Thymus (tissue), 11 donors: ENCODE data around the gene DRAM1. TPM values are rescaled to one million over a fixed set of nuclear protein-coding genes. Genes with fewer than 3 reads are reported as not detected.
A peak's percentile ranks its signal among the peaks of the same experiment; 100 is the strongest.

Experiments used
- DNase-seq, 9 donors: peaks; one replicate each; pipeline ENCODE4 v3.0.0-alpha.2; 2013; ENCODE audit warnings: low spot score in 9 of 9, low read depth in 6 of 9, missing footprints in 1 of 9
- H3K27ac ChIP-seq, 2 donors: one replicate each; pipeline ENCODE4 v1.5.1; 2013; ENCODE audit warnings: control low read depth in 1 of 2, low read depth in 1 of 2, low read length in 1 of 2, mild to moderate bottlenecking in 1 of 2, moderate library complexity in 1 of 2
- H3K27me3 ChIP-seq, 2 donors: one replicate each; pipeline ENCODE4 v1.5.1; 2013; ENCODE audit warnings: low read length in 1 of 2; ENCODE audit not compliant: control insufficient read depth in 2 of 2, insufficient read depth in 1 of 2
- H3K36me3 ChIP-seq, 2 donors: one replicate each; pipeline ENCODE4 v1.5.1; 2013; ENCODE audit warnings: low read length in 1 of 2, mild to moderate bottlenecking in 1 of 2, moderate library complexity in 1 of 2; ENCODE audit not compliant: control insufficient read depth in 2 of 2, insufficient read depth in 2 of 2
- H3K4me1 ChIP-seq, 2 donors: one replicate each; pipeline ENCODE4 v1.5.1; 2013; ENCODE audit warnings: low read length in 2 of 2; ENCODE audit not compliant: control insufficient read depth in 2 of 2, insufficient read depth in 2 of 2
- H3K4me3 ChIP-seq, 2 donors: one replicate each; pipeline ENCODE4 v1.5.1; 2013; ENCODE audit warnings: low read length in 2 of 2, control low read depth in 1 of 2, mild to moderate bottlenecking in 1 of 2
- H3K9me3 ChIP-seq, 2 donors: one replicate each; pipeline ENCODE4 v1.5.1; 2013; ENCODE audit warnings: low read length in 1 of 2, mild to moderate bottlenecking in 1 of 2; ENCODE audit not compliant: control insufficient read depth in 2 of 2, insufficient read depth in 1 of 2
- WGBS: extraction: QIAGEN DNeasy Blood & Tissue Kit; methylation state at CpG from one replicate; pipeline ENCODE4 v1.1.7; 2013; 5-methylcytosine and 5-hydroxymethylcytosine counted together
- polyA plus RNA-seq: library from polyadenylated mRNA; stranded (reverse); fragments of 200-250 nt; gene quantifications from one replicate; pipeline ENCODE4 v1.2.3, GENCODE V29; 2013
- total RNA-seq: library from RNA; stranded (reverse); fragments of 120-200 nt; gene quantifications from one replicate; pipeline ENCODE4 v1.2.4, GENCODE V29; 2013
- donor health status: healthy.

The DRAM1 gene
- total and polyA plus RNA-seq, 2 donors = 8.2 to 18.5 TPM

GRCh38 chr12:101839324-101840283 lies 37.8 kb upstream of the DRAM1 start:
- peak in 6 of 9 donors; percentile 63 to 85 (median 76) for DNase-seq

GRCh38 chr12:101841069-101841468 lies 36.3 kb upstream of the DRAM1 start:
- DNase-seq = no peak
- WGBS = 94% methylated on average over 4 of the region's 4 CpGs
- Histone ChIP-seq H3K4me3 (no peak overlapping the region), H3K9me3 (no peaks in the 10 kb centered on the region), H3K4me1 (peaks cover 0 to 7% of the 10 kb centered on the region in 2 donors), H3K27me3 (no peaks in the 10 kb centered on the region), H3K36me3 (no peaks in the 10 kb centered on the region), H3K27ac (no peak overlapping the region)

More at GRCh38 chr12:101839324-101840283, 37.8 kb upstream of the DRAM1 start:
- Histone ChIP-seq H3K27me3 (no peaks in the 10 kb centered on the region), H3K4me1 (peaks cover 0 to 7% of the 10 kb centered on the region in 2 donors), H3K9me3 (no peaks in the 10 kb centered on the region), H3K27ac (no peak overlapping the region), H3K36me3 (no peaks in the 10 kb centered on the region), H3K4me3 (no peak overlapping the region)
- 36% methylated on average over 6 of the region's 6 CpGs for WGBS

GRCh38 chr12:101845137-101845711 lies 32.2 kb upstream of the DRAM1 start:
- H3K4me1 ChIP-seq = no peaks in the 10 kb centered on the region
- WGBS = 98% methylated on average over 5 of the region's 5 CpGs
- no peak for DNase-seq
- no peaks in the 10 kb centered on the region for H3K36me3 ChIP-seq
- no peak overlapping the region for H3K27ac ChIP-seq
- no peaks in the 10 kb centered on the region for H3K9me3 ChIP-seq
- H3K4me3 ChIP-seq = no peak overlapping the region
- H3K27me3 ChIP-seq = no peaks in the 10 kb centered on the region

- H3K36me3 ChIP-seq = no peaks in the 10 kb centered on the region
- WGBS = 95% methylated on average over 5 of the region's 5 CpGs
- no peak overlapping the region for H3K27ac ChIP-seq
- H3K27me3 ChIP-seq = no peaks in the 10 kb centered on the region
- no peak for DNase-seq
- no peaks in the 10 kb centered on the region for H3K9me3 ChIP-seq
- H3K4me1 ChIP-seq = no peaks in the 10 kb centered on the region
- no peak overlapping the region for H3K4me3 ChIP-seq
These were observed 30.1 kb upstream of the DRAM1 start for GRCh38 chr12:101847325-101847724.

- Histone ChIP-seq H3K27ac (no peak overlapping the region), H3K27me3 (no peaks in the 10 kb centered on the region), H3K4me3 (no peak overlapping the region), H3K4me1 (peaks cover 0 to 4% of the 10 kb centered on the region in 2 donors), H3K9me3 (no peaks in the 10 kb centered on the region), H3K36me3 (no peaks in the 10 kb centered on the region)
- WGBS = 99% methylated on average over 1 of the region's 1 CpG
- DNase-seq = no peak
These were observed 27.2 kb upstream of the DRAM1 start for GRCh38 chr12:101850199-101850598.

- H3K27me3 ChIP-seq = no peaks in the 10 kb centered on the region
- no peak overlapping the region for H3K4me3 ChIP-seq
- H3K36me3 ChIP-seq = no peaks in the 10 kb centered on the region
- H3K27ac ChIP-seq = no peak overlapping the region
- H3K4me1 ChIP-seq = peaks cover 0 to 7% of the 10 kb centered on the region in 2 donors
- H3K9me3 ChIP-seq = no peaks in the 10 kb centered on the region
- DNase-seq = no peak
These were observed 24.4 kb upstream of the DRAM1 start for GRCh38 chr12:101852998-101853397.

- 92% methylated on average over 1 of the region's 1 CpG for WGBS
- Histone ChIP-seq H3K4me1 (peaks cover 0 to 15% of the 10 kb centered on the region in 2 donors), H3K27me3 (no peaks in the 10 kb centered on the region), H3K4me3 (no peak overlapping the region), H3K36me3 (no peaks in the 10 kb centered on the region), H3K9me3 (no peaks in the 10 kb centered on the region), H3K27ac (peak overlapping the region in 1 of 2 donors; percentile 11)
- DNase-seq = no peak
These were observed 22.6 kb upstream of the DRAM1 start for GRCh38 chr12:101854747-101855146.

GRCh38 chr12:101855364-101855884 lies 22.0 kb upstream of the DRAM1 start:
- Histone ChIP-seq H3K27ac (no peak overlapping the region), H3K9me3 (no peaks in the 10 kb centered on the region), H3K27me3 (no peaks in the 10 kb centered on the region), H3K4me1 (peaks cover 0 to 15% of the 10 kb centered on the region in 2 donors), H3K4me3 (no peak overlapping the region), H3K36me3 (no peaks in the 10 kb centered on the region)
- 5% methylated on average over 3 of the region's 3 CpGs for WGBS
- no peak for DNase-seq

GRCh38 chr12:101855976-101856375 lies 21.4 kb upstream of the DRAM1 start:
- no peaks in the 10 kb centered on the region for H3K36me3 ChIP-seq
- WGBS = 54% methylated on average over 3 of the region's 3 CpGs
- no peak overlapping the region for H3K27ac ChIP-seq
- H3K4me3 ChIP-seq = no peak overlapping the region
- no peak for DNase-seq
- H3K9me3 ChIP-seq = no peaks in the 10 kb centered on the region
- H3K4me1 ChIP-seq = peaks cover 0 to 18% of the 10 kb centered on the region in 2 donors
- no peaks in the 10 kb centered on the region for H3K27me3 ChIP-seq
